ENCODE data around the gene CEP250. TPM values are rescaled to one million over a fixed set of nuclear protein-coding genes. Genes with fewer than 3 reads are reported as not detected.
"Not testable (repeated sequence)": the region's sequence is repeated elsewhere in the genome, so short reads cannot be mapped to it uniquely, and the experiment has no call there.

The CEP250 gene
- 6.7 and 7.3 TPM in 2 replicates for total RNA-seq

GRCh38 chr20:35454881-35455609, at the start of gene CEP250:
CEP250 (plus strand) TSS chr20:35455598; CDS start chr20:35462368, 6,770 bp downstream.
- DNase-seq (ENCODE audit: low read depth in 2 of 2), result peak; percentile 81 to 97

- no peak for DNase-seq (ENCODE audit: low read depth in 2 of 2)
Observed at GRCh38 chr20:35405775-35406174, 49.6 kb upstream of the CEP250 start.

- no peak for DNase-seq (ENCODE audit: low read depth in 2 of 2)
Observed at GRCh38 chr20:35408270-35408669, 47.1 kb upstream of the CEP250 start.

- no peak for DNase-seq (ENCODE audit: low read depth in 2 of 2)
Observed at GRCh38 chr20:35409542-35409941, 45.9 kb upstream of the CEP250 start.

- DNase-seq (ENCODE audit: low read depth in 2 of 2), result no peak
Observed at GRCh38 chr20:35410613-35411012, 44.8 kb upstream of the CEP250 start.

- DNase-seq (ENCODE audit: low read depth in 2 of 2), result no peak
Observed at GRCh38 chr20:35421322-35421721, 34.1 kb upstream of the CEP250 start.

- DNase-seq (ENCODE audit: low read depth in 2 of 2), result no peak
Observed at GRCh38 chr20:35431621-35432429, 23.6 kb upstream of the CEP250 start.

GRCh38 chr20:35432430-35432735, 23.0 kb upstream of the CEP250 start:
- DNase-seq (ENCODE audit: low read depth in 2 of 2), result no peak

GRCh38 chr20:35433337-35433736, 22.1 kb upstream of the CEP250 start:
- DNase-seq (ENCODE audit: low read depth in 2 of 2), result no peak

GRCh38 chr20:35434085-35435005, 21.1 kb upstream of the CEP250 start:
- DNase-seq (ENCODE audit: low read depth in 2 of 2), result no peak

- no peak for DNase-seq (ENCODE audit: low read depth in 2 of 2)
Observed at GRCh38 chr20:35436177-35436573, 19.2 kb upstream of the CEP250 start.

- DNase-seq (ENCODE audit: low read depth in 2 of 2), result no peak
Observed at GRCh38 chr20:35437599-35437998, 17.8 kb upstream of the CEP250 start.

- DNase-seq (ENCODE audit: low read depth in 2 of 2), result no peak
Observed at GRCh38 chr20:35443003-35443402, 12.4 kb upstream of the CEP250 start.

GRCh38 chr20:35444226-35444625, 11.2 kb upstream of the CEP250 start:
- DNase-seq (ENCODE audit: low read depth in 2 of 2), result no peak

GRCh38 chr20:35446356-35447078, 8.9 kb upstream of the CEP250 start:
- no peak for DNase-seq (ENCODE audit: low read depth in 2 of 2)

- peak; percentile 66 to 83 for DNase-seq (ENCODE audit: low read depth in 2 of 2)
Observed at GRCh38 chr20:35447082-35447789, 8.2 kb upstream of the CEP250 start.

- DNase-seq (ENCODE audit: low read depth in 2 of 2), result no peak
Observed at GRCh38 chr20:35448788-35449373, 6.5 kb upstream of the CEP250 start.

- DNase-seq (ENCODE audit: low read depth in 2 of 2), result not testable (repeated sequence)
Observed at GRCh38 chr20:35449855-35450254, 5.5 kb upstream of the CEP250 start.

GRCh38 chr20:35451295-35451694, 4.1 kb upstream of the CEP250 start:
- no peak for DNase-seq (ENCODE audit: low read depth in 2 of 2)

- no peak for DNase-seq (ENCODE audit: low read depth in 2 of 2)
Observed at GRCh38 chr20:35453647-35454046, 1.8 kb upstream of the CEP250 start.

Data from dermis microvascular lymphatic vessel endothelial cell (primary cell).